22Rv1 (cell line): ENCODE results near the gene BNC2.

ENCODE experiments used
- H3K27ac ChIP-seq: fragments of 450-650 bp; 2 replicates; pipeline ENCODE4 v1.5.1; 2017
- CTCF ChIP-seq: fragments of 450-650 bp; IDR thresholded peaks from 2 replicates; pipeline ENCODE4 v1.5.1; 2017; ENCODE audit warnings: mild to moderate bottlenecking
- ZFX ChIP-seq: fragments of 450-650 bp; IDR thresholded peaks from 2 replicates; pipeline ENCODE4 v1.6.1; 2017; ENCODE audit warnings: antibody characterized with exemption, borderline replicate concordance

The BNC2 gene

GRCh38 chr9:16877256-16877655 lies 6.8 kb upstream of the BNC2 start:
- no peak overlapping the region for H3K27ac ChIP-seq
- TF ChIP-seq ZFX (no peak), CTCF (no peak)

GRCh38 chr9:16873126-16873802 lies 2.8 kb upstream of the BNC2 start:
- no peak overlapping the region for H3K27ac ChIP-seq
- TF ChIP-seq CTCF (no peak), ZFX (no peak)

- no peak overlapping the region for H3K27ac ChIP-seq
Observed at GRCh38 chr9:16871336-16872151, 1.1 kb upstream of the BNC2 start.

GRCh38 chr9:16869882-16870595 lies 431 bp downstream of the BNC2 start:
- TF ChIP-seq ZFX (no peak), CTCF (no peak)
- no peak overlapping the region for H3K27ac ChIP-seq

More at GRCh38 chr9:16871336-16872151, 1.1 kb upstream of the BNC2 start:
- no peak for TF ChIP-seq ZFX
- no peak for TF ChIP-seq CTCF

- no peak overlapping the region for H3K27ac ChIP-seq
- no peak for TF ChIP-seq ZFX
- no peak for TF ChIP-seq CTCF
Observed at GRCh38 chr9:16869131-16869881, 1.2 kb downstream of the BNC2 start.

GRCh38 chr9:16868701-16869100 lies 1.8 kb downstream of the BNC2 start:
- no peak overlapping the region for H3K27ac ChIP-seq
- no peak for TF ChIP-seq ZFX
- TF ChIP-seq CTCF, result no peak
